Astrocyte (in vitro differentiated cells and primary cell): ENCODE data around the gene RPL5. TPM values are rescaled to one million over a fixed set of nuclear protein-coding genes. Genes with fewer than 3 reads are reported as not detected.

Experiments used
- DNase-seq: peaks from one replicate; pipeline ENCODE4 v3.0.0-alpha.2; 2010; ENCODE audit warnings: low read depth
- FAIRE-seq: peaks from 2 replicates; lab custom pipeline; 2011; peaks lifted over from hg19 to GRCh38; lab: Jason Lieb, UNC
- H2AFZ ChIP-seq: 2 replicates; pipeline ENCODE4 v1.6.0; 2012; ENCODE audit warnings: low read depth, low read length, inconsistent platforms
- H3K27ac ChIP-seq: 2 replicates; pipeline ENCODE4 v1.5.1; 2011; ENCODE audit warnings: low read depth, low read length, inconsistent platforms
- H3K27me3 ChIP-seq: 2 replicates; pipeline ENCODE4 v1.6.0; 2011; ENCODE audit warnings: low read length, inconsistent platforms; ENCODE audit not compliant: insufficient read depth
- H3K36me3 ChIP-seq: 2 replicates; pipeline ENCODE4 v1.5.1; 2011; ENCODE audit warnings: low read length, inconsistent platforms; ENCODE audit not compliant: insufficient read depth
- H3K4me1 ChIP-seq: 2 replicates; pipeline ENCODE4 v1.5.1; 2011; ENCODE audit warnings: low read length, inconsistent platforms; ENCODE audit not compliant: insufficient read depth
- H3K4me2 ChIP-seq: 2 replicates; pipeline ENCODE4 v1.6.0; 2012; ENCODE audit warnings: low read length, inconsistent platforms
- H3K4me3 ChIP-seq: 2 replicates; pipeline ENCODE4 v1.5.1; 2011; ENCODE audit warnings: low read depth, mild to moderate bottlenecking, low read length, inconsistent platforms; ENCODE audit not compliant: insufficient read depth
- H3K79me2 ChIP-seq: 2 replicates; pipeline ENCODE4 v1.6.0; 2012; ENCODE audit warnings: mild to moderate bottlenecking, low read length, inconsistent platforms; ENCODE audit not compliant: insufficient read depth
- H3K9ac ChIP-seq: 2 replicates; pipeline ENCODE4 v1.6.0; 2012; ENCODE audit warnings: mild to moderate bottlenecking, low read length, inconsistent platforms
- H3K9me3 ChIP-seq: 2 replicates; pipeline ENCODE4 v1.5.1; 2012; ENCODE audit warnings: low read depth, mild to moderate bottlenecking, low read length, inconsistent platforms; ENCODE audit not compliant: insufficient read depth
- H4K20me1 ChIP-seq: 2 replicates; pipeline ENCODE4 v1.6.0; 2012; ENCODE audit warnings: low read length, inconsistent platforms; ENCODE audit not compliant: insufficient read depth
- H3K27ac Mint-ChIP-seq: one replicate; pipeline ENCODE4 v1.8.0; 2021; ENCODE audit warnings: mild to moderate bottlenecking, mixed read lengths; ENCODE audit not compliant: unreplicated experiment
- H3K27me3 Mint-ChIP-seq: one replicate; pipeline ENCODE4 v1.8.0; 2021; ENCODE audit warnings: low read depth, mixed read lengths; ENCODE audit not compliant: unreplicated experiment
- H3K36me3 Mint-ChIP-seq: one replicate; pipeline ENCODE4 v1.8.0; 2021; ENCODE audit warnings: low read depth, mixed read lengths; ENCODE audit not compliant: unreplicated experiment
- H3K4me1 Mint-ChIP-seq: one replicate; pipeline ENCODE4 v1.8.0; 2021; ENCODE audit warnings: low read depth, mixed read lengths; ENCODE audit not compliant: unreplicated experiment
- H3K4me3 Mint-ChIP-seq: one replicate; pipeline ENCODE4 v1.8.0; 2021; ENCODE audit warnings: mild to moderate bottlenecking, moderate library complexity, mixed read lengths; ENCODE audit not compliant: unreplicated experiment
- H3K9me3 Mint-ChIP-seq: one replicate; pipeline ENCODE4 v1.8.0; 2021; ENCODE audit warnings: mild to moderate bottlenecking, mixed read lengths; ENCODE audit not compliant: unreplicated experiment
- CTCF ChIP-seq: IDR thresholded peaks from 2 replicates; pipeline ENCODE4 v1.5.1; 2011; ENCODE audit warnings: low read depth, mild to moderate bottlenecking, inconsistent platforms, low read length, moderate library complexity; ENCODE audit not compliant: insufficient read depth
- EZH2 ChIP-seq: IDR thresholded peaks from 2 replicates; pipeline ENCODE4 v1.6.1; 2012; ENCODE audit warnings: mild to moderate bottlenecking, low read length, inconsistent platforms; ENCODE audit not compliant: insufficient read depth
- total RNA-seq: library from RNA; stranded (reverse); gene quantifications from 2 replicates; pipeline ENCODE4 v1.2.1, GENCODE V29; 2021

Gene RPL5
- total RNA-seq, 1 donor from 2014 or later = 846 TPM

GRCh38 chr1:92851729-92852128 is 19.9 kb downstream of the RPL5 start:
- no peak for DNase-seq
- H3K27me3 ChIP-seq = no peaks in the 10 kb centered on the region
- no peak overlapping the region for H3K9ac ChIP-seq
- Mint-ChIP-seq H3K9me3 (no peaks in the 10 kb centered on the region), H3K36me3 (no peaks in the 10 kb centered on the region), H3K4me3 (no peak overlapping the region), H3K27ac (peak overlapping the region; percentile 49), H3K27me3 (no peaks in the 10 kb centered on the region), H3K4me1 (peaks cover 4% of the 10 kb centered on the region)
- no peak overlapping the region for H3K27ac ChIP-seq
- FAIRE-seq = no peak
- H2AFZ ChIP-seq = no peak overlapping the region
- H3K4me3 ChIP-seq = no peak overlapping the region
- no peaks in the 10 kb centered on the region for H3K79me2 ChIP-seq
- no peaks in the 10 kb centered on the region for H3K36me3 ChIP-seq
- H4K20me1 ChIP-seq = no peaks in the 10 kb centered on the region
- no peak overlapping the region for H3K4me2 ChIP-seq
- H3K4me1 ChIP-seq = no peaks in the 10 kb centered on the region
- no peaks in the 10 kb centered on the region for H3K9me3 ChIP-seq
- TF ChIP-seq EZH2 = no peak
- TF ChIP-seq CTCF = no peak

GRCh38 chr1:92853299-92853698 is 21.5 kb downstream of the RPL5 start:
- Histone ChIP-seq H3K27ac (no peak overlapping the region), H3K4me1 (no peaks in the 10 kb centered on the region), H3K9ac (no peak overlapping the region), H3K36me3 (no peaks in the 10 kb centered on the region), H3K79me2 (no peaks in the 10 kb centered on the region), H2AFZ (no peak overlapping the region), H3K4me2 (no peak overlapping the region), H3K27me3 (no peaks in the 10 kb centered on the region), H4K20me1 (no peaks in the 10 kb centered on the region), H3K4me3 (no peak overlapping the region), H3K9me3 (no peaks in the 10 kb centered on the region)
- Mint-ChIP-seq H3K4me3 (no peak overlapping the region), H3K36me3 (no peaks in the 10 kb centered on the region), H3K27me3 (no peaks in the 10 kb centered on the region), H3K9me3 (no peaks in the 10 kb centered on the region), H3K4me1 (peaks cover 2% of the 10 kb centered on the region), H3K27ac (no peak overlapping the region)
- DNase-seq = no peak
- FAIRE-seq = peak; percentile 29
- TF ChIP-seq EZH2 = no peak
- no peak for TF ChIP-seq CTCF

GRCh38 chr1:92854101-92854785 is 22.4 kb downstream of the RPL5 start:
- H3K36me3 Mint-ChIP-seq = no peaks in the 10 kb centered on the region
- H3K4me3 ChIP-seq = no peak overlapping the region
- no peaks in the 10 kb centered on the region for H3K27me3 Mint-ChIP-seq
- H3K36me3 ChIP-seq = no peaks in the 10 kb centered on the region
- H3K27ac ChIP-seq = no peak overlapping the region
- TF ChIP-seq CTCF (no peak), EZH2 (no peak)
- no peak overlapping the region for H3K4me2 ChIP-seq
- H3K9me3 ChIP-seq = no peaks in the 10 kb centered on the region
- FAIRE-seq (no peak), DNase-seq (no peak)
- no peak overlapping the region for H3K4me3 Mint-ChIP-seq
- H4K20me1 ChIP-seq = no peaks in the 10 kb centered on the region
- no peak overlapping the region for H3K9ac ChIP-seq
- H3K27ac Mint-ChIP-seq = no peak overlapping the region
- no peaks in the 10 kb centered on the region for H3K9me3 Mint-ChIP-seq
- no peaks in the 10 kb centered on the region for H3K79me2 ChIP-seq
- H3K4me1 Mint-ChIP-seq = no peaks in the 10 kb centered on the region
- no peaks in the 10 kb centered on the region for H3K4me1 ChIP-seq
- H2AFZ ChIP-seq = no peak overlapping the region
- no peaks in the 10 kb centered on the region for H3K27me3 ChIP-seq
